Neural progenitor cell (in vitro differentiated cells): ENCODE measurements around the gene FAM163A. TPM values are rescaled to one million over a fixed set of nuclear protein-coding genes. Genes with fewer than 3 reads are reported as not detected.

Experiments
- DNase-seq: peaks from one replicate; pipeline ENCODE4 v3.0.0-alpha.2; 2016; ENCODE audit warnings: low spot score
- H2AFZ ChIP-seq: fragments of 200-600 bp; sonication (generic); replicated peaks from 2 replicates; pipeline ENCODE4 v1.6.1; 2016; ENCODE audit warnings: antibody characterized with exemption
- H3F3A ChIP-seq: fragments of 200-600 bp; sonication (generic); 2 replicates; pipeline ENCODE4 v1.6.1; 2016; ENCODE audit warnings: antibody characterized with exemption, low read depth
- H3K27ac ChIP-seq: fragments of 200-600 bp; sonication (generic); 2 replicates; pipeline ENCODE4 v1.5.1; 2016; ENCODE audit warnings: mild to moderate bottlenecking
- H3K27me3 ChIP-seq: fragments of 200-600 bp; sonication (generic); 2 replicates; pipeline ENCODE4 v1.6.1; 2016; ENCODE audit warnings: mild to moderate bottlenecking, moderate library complexity
- H3K36me3 ChIP-seq: fragments of 200-600 bp; sonication (generic); 2 replicates; pipeline ENCODE4 v1.5.1; 2016
- H3K4me1 ChIP-seq: fragments of 200-600 bp; sonication (generic); 2 replicates; pipeline ENCODE4 v1.6.1; 2016; ENCODE audit warnings: mixed run types
- H3K4me2 ChIP-seq: fragments of 200-600 bp; sonication (generic); 2 replicates; pipeline ENCODE4 v1.6.1; 2016
- H3K4me3 ChIP-seq: fragments of 200-600 bp; sonication (generic); 2 replicates; pipeline ENCODE4 v1.5.1; 2016
- H3K79me2 ChIP-seq: fragments of 200-600 bp; sonication (generic); 2 replicates; pipeline ENCODE4 v1.6.1; 2016; ENCODE audit warnings: low read depth
- H3K9ac ChIP-seq: fragments of 200-600 bp; sonication (generic); 2 replicates; pipeline ENCODE4 v1.6.1; 2016
- H3K9me3 ChIP-seq: fragments of 200-600 bp; sonication (generic); 2 replicates; pipeline ENCODE4 v1.5.1; 2016; ENCODE audit warnings: low read depth
- H4K20me1 ChIP-seq: fragments of 200-600 bp; sonication (generic); 2 replicates; pipeline ENCODE4 v1.6.1; 2016; ENCODE audit warnings: low read depth
- H3K27ac Mint-ChIP-seq: 3 replicates; pipeline ENCODE4 v1.8.0; 2021; ENCODE audit warnings: mixed read lengths
- H3K27me3 Mint-ChIP-seq: 2 replicates; pipeline ENCODE4 v1.8.0; 2022; ENCODE audit warnings: low read depth, mild to moderate bottlenecking, inconsistent platforms, moderate library complexity, mixed read lengths; ENCODE audit not compliant: insufficient read depth
- H3K36me3 Mint-ChIP-seq: 3 replicates; pipeline ENCODE4 v1.8.0; 2021; ENCODE audit warnings: mixed read lengths
- H3K4me1 Mint-ChIP-seq: 3 replicates; pipeline ENCODE4 v1.8.0; 2021; ENCODE audit warnings: mixed read lengths
- H3K4me3 Mint-ChIP-seq: 3 replicates; pipeline ENCODE4 v1.8.0; 2021; ENCODE audit warnings: mild to moderate bottlenecking, moderate library complexity, mixed read lengths
- H3K9me3 Mint-ChIP-seq: 3 replicates; pipeline ENCODE4 v1.8.0; 2020; ENCODE audit warnings: mixed read lengths
- CTCF ChIP-seq: fragments of 200-600 bp; sonication (generic); IDR thresholded peaks from 2 replicates; pipeline ENCODE4 v1.5.1; 2017; ENCODE audit warnings: antibody characterized with exemption, mild to moderate bottlenecking
- EZH2 ChIP-seq: fragments of 200-600 bp; sonication (generic); IDR thresholded peaks from 2 replicates; pipeline ENCODE4 v1.6.1; 2017; ENCODE audit warnings: antibody characterized with exemption, mild to moderate bottlenecking, moderate library complexity
- EZH2phosphoT487 ChIP-seq: fragments of 200-600 bp; sonication (generic); IDR thresholded peaks from 2 replicates; pipeline ENCODE4 v1.6.1; 2017; ENCODE audit warnings: antibody characterized with exemption
- total RNA-seq: library from RNA; depleted of rRNA; stranded (reverse); fragments of >200 nt; gene quantifications from 2 replicates; pipeline ENCODE4 v1.2.3, GENCODE V29; 2015; ENCODE audit warnings: low replicate concordance

Gene FAM163A
- total RNA-seq, 1 donor from 2014 or later: 0.11 TPM

- H3K27ac ChIP-seq: no peak overlapping the region
- H3K4me2 ChIP-seq: no peak overlapping the region
- no peak overlapping the region for H3K4me3 ChIP-seq
- H3K9ac ChIP-seq: no peak overlapping the region
- DNase-seq: no peak
- no peaks in the 10 kb centered on the region for H3K9me3 Mint-ChIP-seq
- no peaks in the 10 kb centered on the region for H3K27me3 Mint-ChIP-seq
- H3F3A ChIP-seq: no peaks in the 10 kb centered on the region
- peaks cover 14% of the 10 kb centered on the region for H3K4me1 Mint-ChIP-seq
- H3K36me3 Mint-ChIP-seq: peaks cover 10% of the 10 kb centered on the region
- peaks cover 6% of the 10 kb centered on the region for H3K4me1 ChIP-seq
- H2AFZ ChIP-seq: no peak overlapping the region
- H3K79me2 ChIP-seq: no peaks in the 10 kb centered on the region
- H4K20me1 ChIP-seq: peaks cover 7% of the 10 kb centered on the region
- H3K4me3 Mint-ChIP-seq: no peak overlapping the region
- no peak overlapping the region for H3K27ac Mint-ChIP-seq
- no peaks in the 10 kb centered on the region for H3K27me3 ChIP-seq
- TF ChIP-seq EZH2phosphoT487 (no peak), CTCF (no peak), EZH2 (no peak)
- H3K9me3 ChIP-seq: no peaks in the 10 kb centered on the region
- no peaks in the 10 kb centered on the region for H3K36me3 ChIP-seq
Observed at GRCh38 chr1:179856296-179856695, 113.2 kb downstream of the FAM163A start.

- Histone ChIP-seq H3K27me3 (no peaks in the 10 kb centered on the region), H3K4me1 (peaks cover 6% of the 10 kb centered on the region), H3K9ac (no peak overlapping the region), H3K4me3 (no peak overlapping the region), H3F3A (no peaks in the 10 kb centered on the region), H2AFZ (no peak overlapping the region), H4K20me1 (peaks cover 7% of the 10 kb centered on the region), H3K4me2 (no peak overlapping the region), H3K9me3 (no peaks in the 10 kb centered on the region), H3K79me2 (no peaks in the 10 kb centered on the region), H3K27ac (no peak overlapping the region), H3K36me3 (no peaks in the 10 kb centered on the region)
- TF ChIP-seq EZH2phosphoT487 (no peak), CTCF (no peak), EZH2 (no peak)
- H3K4me1 Mint-ChIP-seq: peaks cover 14% of the 10 kb centered on the region
- H3K36me3 Mint-ChIP-seq: peaks cover 10% of the 10 kb centered on the region
- no peaks in the 10 kb centered on the region for H3K27me3 Mint-ChIP-seq
- DNase-seq: no peak
- H3K4me3 Mint-ChIP-seq: no peak overlapping the region
- H3K27ac Mint-ChIP-seq: no peak overlapping the region
- H3K9me3 Mint-ChIP-seq: no peaks in the 10 kb centered on the region
Observed at GRCh38 chr1:179857009-179857408, 113.9 kb downstream of the FAM163A start.

DNA sequence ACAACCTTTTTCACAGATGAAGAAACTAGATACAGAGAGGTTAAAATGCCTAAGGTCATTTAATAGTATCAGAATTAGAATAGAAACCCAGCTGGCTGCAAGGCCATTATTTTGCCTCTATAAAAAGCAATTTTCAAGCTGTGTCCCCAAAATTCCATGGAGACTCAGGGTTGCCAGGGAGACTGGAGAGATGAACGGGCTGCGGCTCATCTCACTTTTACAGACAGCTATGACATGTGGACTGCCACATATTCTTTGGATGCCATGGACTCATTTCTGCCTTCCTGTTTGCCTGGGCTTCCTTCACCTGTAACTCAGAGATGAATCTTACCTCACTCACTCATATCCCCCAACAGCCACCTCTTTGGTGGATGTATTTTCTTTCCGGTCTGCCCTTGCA is 117.6 kb downstream of the FAM163A start:
- Histone ChIP-seq H3K79me2 (peaks cover 9% of the 10 kb centered on the region), H3K9me3 (no peaks in the 10 kb centered on the region), H3K36me3 (peaks cover 5% of the 10 kb centered on the region), H3K27ac (no peak overlapping the region), H2AFZ (no peak overlapping the region), H3K4me3 (no peak overlapping the region), H3K27me3 (no peaks in the 10 kb centered on the region), H3K4me1 (peaks cover 6% of the 10 kb centered on the region), H3K4me2 (no peak overlapping the region), H4K20me1 (peaks cover 7% of the 10 kb centered on the region), H3K9ac (no peak overlapping the region), H3F3A (no peaks in the 10 kb centered on the region)
- no peaks in the 10 kb centered on the region for H3K27me3 Mint-ChIP-seq
- no peaks in the 10 kb centered on the region for H3K9me3 Mint-ChIP-seq
- no peak for DNase-seq
- peaks cover 31% of the 10 kb centered on the region for H3K36me3 Mint-ChIP-seq
- TF ChIP-seq EZH2: no peak
- TF ChIP-seq EZH2phosphoT487: no peak
- no peak for TF ChIP-seq CTCF
- peaks cover 14% of the 10 kb centered on the region for H3K4me1 Mint-ChIP-seq
- no peak overlapping the region for H3K4me3 Mint-ChIP-seq
- H3K27ac Mint-ChIP-seq: no peak overlapping the region
